ENCODE results near the gene PPP2R2C.

- TF ChIP-seq POLR2AphosphoS5 (IDR thresholded peaks at IDR 0.05; ENCODE audit: low read depth, low read length) (no peak), CTCF (IDR thresholded peaks at IDR 0.05) (no peak), REST (IDR thresholded peaks at IDR 0.05; ENCODE audit: insufficient read depth in 1 of 2, low read depth in 2 of 2, low read length in 1 of 2) (no peak), SIN3A (IDR thresholded peaks at IDR 0.05; ENCODE audit: borderline replicate concordance, insufficient read depth, low read depth, low read length) (no peak)
Observed at GRCh38 chr4:6420036-6420435, 52.4 kb downstream of the PPP2R2C start.
